A549 (cell line): Measurements from ENCODE around the gene FAAP24. TPM values are rescaled to one million over a fixed set of nuclear protein-coding genes. Genes with fewer than 3 reads are reported as not detected.
"Not testable (repeated sequence)": the region's sequence is repeated elsewhere in the genome, so short reads cannot be mapped to it uniquely, and the experiment has no call there.

ENCODE experiments used
- ATAC-seq, 2 experiments: fragments of 200-7000 bp in 1 of 2; fragments of >200 bp in 1 of 2; cut with Nextera tagmentation in 1 of 2; cut with Tn5 transposase in 1 of 2; 3 replicates each; pipeline versions ENCODE4 v1.8.0 to v1.9.1; 2018 to 2020; ENCODE audit warnings: mild to moderate bottlenecking in 1 of 2, moderate library complexity in 1 of 2
- CTCF ChIA-PET: fragments of 300-600 bp; sonication (Branson Sonifier 250); formaldehyde crosslinking; extraction: SDS; loops from one replicate; lab custom pipeline; 2021; ENCODE audit warnings: antibody characterized with exemption, inconsistent platforms; lab: Yijun Ruan, JAX
- POLR2A ChIA-PET: fragments of 350-600 bp; formaldehyde crosslinking; extraction: SDS; loops from one replicate; lab custom pipeline; 2021; ENCODE audit warnings: antibody characterized with exemption, inconsistent platforms; lab: Yijun Ruan, JAX
- DNase-seq, 2 experiments: peaks; one replicate each; pipeline versions ENCODE4 v3.0.0 to v3.0.0-alpha.2; 2011 to 2016; ENCODE audit warnings: low read depth in 1 of 2, low spot score in 1 of 2
- FAIRE-seq: peaks from 2 replicates; lab custom pipeline; 2011; peaks lifted over from hg19 to GRCh38; lab: Jason Lieb, UNC
- H3K27ac ChIP-seq, 2 experiments: fragments of >200 bp; sonication (Bioruptor Twin); formaldehyde crosslinking; 3 replicates each; pipeline ENCODE4 v1.5.1; 2016 to 2017
- H3K4me1 ChIP-seq: fragments of >200 bp; sonication (Bioruptor Twin); formaldehyde crosslinking; 3 replicates; pipeline ENCODE4 v1.6.1; 2016
- H3K4me2 ChIP-seq: fragments of >200 bp; sonication (Bioruptor Twin); formaldehyde crosslinking; 3 replicates; pipeline ENCODE4 v1.6.1; 2016
- H3K4me3 ChIP-seq: fragments of >200 bp; sonication (Bioruptor Twin); formaldehyde crosslinking; 3 replicates; pipeline ENCODE4 v1.5.1; 2016
- H3K9me3 ChIP-seq: fragments of >200 bp; sonication (Bioruptor Twin); formaldehyde crosslinking; 3 replicates; pipeline ENCODE4 v1.6.1; 2016
- CBX2 ChIP-seq: fragments of 200-600 bp; sonication (generic); IDR thresholded peaks from 2 replicates; pipeline ENCODE4 v1.6.1; 2016; ENCODE audit warnings: low read depth, mild to moderate bottlenecking, borderline replicate concordance
- CHD2 ChIP-seq: fragments of 150-350 bp; IDR thresholded peaks from 2 replicates; pipeline ENCODE4 v1.6.1; 2014; ENCODE audit warnings: low read length; ENCODE audit not compliant: partially characterized antibody
- CHD4 ChIP-seq: fragments of 200-600 bp; sonication (generic); IDR thresholded peaks from 2 replicates; pipeline ENCODE4 v1.6.1; 2016; ENCODE audit warnings: antibody characterized with exemption, mild to moderate bottlenecking, borderline replicate concordance
- EP300 ChIP-seq, 2 experiments: fragments of >200 bp; sonication (Bioruptor Twin); formaldehyde crosslinking; IDR thresholded peaks; 2 replicates in 1 of 2; 3 replicates in 1 of 2; pipeline ENCODE4 v1.6.1; 2016 to 2017
- ESRRA ChIP-seq: fragments of 150-350 bp; IDR thresholded peaks from 2 replicates; pipeline ENCODE4 v1.6.1; 2014; ENCODE audit warnings: mild to moderate bottlenecking, low read length, borderline replicate concordance
- FOSL2 ChIP-seq, 2 experiments: fragments of 450-650 bp in 1 of 2; fragments of >200 bp in 1 of 2; sonication (Bioruptor Twin) in 1 of 2; formaldehyde crosslinking; IDR thresholded peaks; 2 replicates each; pipeline versions ENCODE4 v1.5.0 to v1.6.1; 2016 to 2020; ENCODE audit warnings: mild to moderate bottlenecking in 1 of 2, moderate library complexity in 1 of 2
- GATA3 ChIP-seq: IDR thresholded peaks from 2 replicates; pipeline ENCODE4 v1.6.1; 2012; ENCODE audit warnings: borderline replicate concordance
- HMGXB4 ChIP-seq: fragments of 250-450 bp; sonication (Bioruptor Pico); IDR thresholded peaks from 2 replicates; pipeline ENCODE4 v1.5.0; 2021; ENCODE audit warnings: mild to moderate bottlenecking, moderate library complexity, borderline replicate concordance
- JUN ChIP-seq, 2 experiments: fragments of >200 bp; sonication (Bioruptor Twin); formaldehyde crosslinking; IDR thresholded peaks; 2 replicates in 1 of 2; 3 replicates in 1 of 2; pipeline ENCODE4 v1.6.1; 2016 to 2017
- JUNB ChIP-seq: fragments of >200 bp; sonication (Bioruptor Twin); formaldehyde crosslinking; IDR thresholded peaks from 2 replicates; pipeline ENCODE4 v1.6.1; 2016
- KDM1A ChIP-seq: fragments of 200-600 bp; sonication (generic); IDR thresholded peaks from 2 replicates; pipeline ENCODE4 v1.6.1; 2016; ENCODE audit warnings: low read depth, mild to moderate bottlenecking
- MAX ChIP-seq: IDR thresholded peaks from 2 replicates; pipeline ENCODE4 v1.6.1; 2012
- PBX3 ChIP-seq: IDR thresholded peaks from 2 replicates; pipeline ENCODE4 v1.6.1; 2012
- PHF8 ChIP-seq: fragments of 200-600 bp; sonication (generic); IDR thresholded peaks from 2 replicates; pipeline ENCODE4 v1.6.1; 2016; ENCODE audit warnings: low read depth, mild to moderate bottlenecking, antibody characterized with exemption, moderate library complexity, borderline replicate concordance
- RARB ChIP-seq: fragments of 250-450 bp; sonication (Bioruptor Pico); IDR thresholded peaks from 2 replicates; pipeline ENCODE4 v1.8.0; 2021; ENCODE audit warnings: mild to moderate bottlenecking, moderate library complexity
- TP53 ChIP-seq: fragments of 250-450 bp; sonication (Bioruptor Pico); IDR thresholded peaks from 2 replicates; pipeline ENCODE4 v1.5.0; 2021; ENCODE audit warnings: mild to moderate bottlenecking, moderate library complexity
- WGBS: methylation state at CpG from one replicate; pipeline ENCODE4 v1.1.6; 2017; ENCODE audit errors: missing lambda C conversion rate; 5-methylcytosine and 5-hydroxymethylcytosine counted together
- polyA plus RNA-seq, 4 experiments: library from polyadenylated mRNA; depleted of rRNA in 3 of 4; stranded (reverse); fragments of >200 nt; fragmentation: RNase III in 1 of 4; extraction: RNeasy Plus Mini Kit Qiagen cat#74134 plus additional on column Dnase treatment in 1 of 4; gene quantifications; 2 replicates in 3 of 4; 3 replicates in 1 of 4; pipeline ENCODE4 v1.2.3, GENCODE V29; 2011 to 2017

The FAAP24 gene
- polyA plus RNA-seq, 2 of the 4 experiments (the other 2 are of a cell fraction) = 14.2 to 14.4 TPM

- Histone ChIP-seq H3K27ac (peak overlapping the region in 1 of 2 experiments; percentile 9; a peak in 2 of 6 replicates), H3K4me1 (peaks cover 19% of the 10 kb centered on the region), H3K4me2 (peak overlapping the region; percentile 41)
- POLR2A ChIA-PET; FAIRE-seq; H3K9me3 ChIP-seq; H3K4me3 ChIP-seq; TF ChIP-seq FOSL2 (IDR thresholded peaks at IDR 0.05): not testable (repeated sequence)
- TF ChIP-seq EP300 (IDR thresholded peaks at IDR 0.05) (0 out of 5 replicates have a peak, but pooled peaks of 1 of the 2 experiments have one; percentile 20), GATA3 (peak; percentile 86), JUN (IDR thresholded peaks at IDR 0.05) (peak in 1 of 2 experiments; percentile 30; a peak in 1 of 5 replicates), FOSL2 (CRISPR knock-in tag; IDR thresholded peaks at IDR 0.05) (peak; percentile 70), MAX (0 out of 2 replicates have a peak, but pooled peaks have one; percentile 36), JUNB (peak; percentile 57)
- CTCF ChIA-PET = interaction anchor here (1.0 to 3.3 kb wide), 3 partner anchors 13 to 187 kb away, joined by 3 to 15 read pairs (median 3); no protein-coding TSS in a partner anchor
- DNase-seq = peak in 1 of 2 experiments; percentile 93
- peak; percentile 70 to 84 for ATAC-seq
- 28% methylated on average over 7 of the region's 7 CpGs for WGBS
Observed at GRCh38 chr19:32997061-32997464, 25.0 kb downstream of the FAAP24 start.

- no peak overlapping the region for H3K4me3 ChIP-seq
- 97% methylated on average over 14 of the region's 14 CpGs for WGBS
- peaks cover 26% of the 10 kb centered on the region for H3K4me1 ChIP-seq
- TF ChIP-seq KDM1A (peak; percentile 42; the same call in 1 of the 2 replicates), EP300 (IDR thresholded peaks at IDR 0.05) (no peak), PBX3 (no peak), CHD4 (0 out of 2 replicates have a peak, but pooled peaks have one; percentile 57)
- H3K27ac ChIP-seq = peak overlapping the region in 1 of 2 experiments; percentile 9; a peak in 2 of 6 replicates
- ChIA-PET CTCF (interaction anchor here (0.7 to 3.3 kb wide), 4 partner anchors 10 to 187 kb away, joined by 3 to 15 read pairs (median 3); no protein-coding TSS in a partner anchor), POLR2A (no interaction called here)
- ATAC-seq (no peak), FAIRE-seq (no peak), DNase-seq (no peak)
- no peak overlapping the region for H3K4me2 ChIP-seq
- H3K9me3 ChIP-seq = no peaks in the 10 kb centered on the region
Observed at GRCh38 chr19:32997716-32998355, 25.8 kb downstream of the FAAP24 start.

GRCh38 chr19:32998722-32999121, 26.7 kb downstream of the FAAP24 start:
- POLR2A ChIA-PET = no interaction called here
- Histone ChIP-seq H3K4me2 (no peak overlapping the region), H3K27ac (no peak overlapping the region), H3K9me3 (no peaks in the 10 kb centered on the region), H3K4me3 (no peak overlapping the region), H3K4me1 (peaks cover 35% of the 10 kb centered on the region)
- TF ChIP-seq RARB = no peak
- no peak for TF ChIP-seq ESRRA
- no peak for TF ChIP-seq TP53 (CRISPR knock-in tag)
- no peak for TF ChIP-seq CBX2
- TF ChIP-seq CHD2 = no peak
- no peak for TF ChIP-seq EP300 (IDR thresholded peaks at IDR 0.05)
- no peak for TF ChIP-seq PHF8
- TF ChIP-seq JUN (IDR thresholded peaks at IDR 0.05) = no peak
- TF ChIP-seq HMGXB4 (CRISPR knock-in tag) = no peak
- no peak for FAIRE-seq
- 0 out of 6 replicates have a peak, but pooled peaks of 1 of the 2 experiments have one; percentile 15 for ATAC-seq
- no peak for DNase-seq
- 91% methylated on average over 3 of the region's 3 CpGs for WGBS
- CTCF ChIA-PET = interaction anchor here (0.6 to 3.3 kb wide), 2 partner anchors 23 to 820 kb away, joined by 3 to 15 read pairs; no protein-coding TSS in a partner anchor
